Mammary epithelial cell (primary cell): ENCODE measurements around the gene FOXK1.

ENCODE experiments used
- EZH2 ChIP-seq: IDR thresholded peaks from 2 replicates; pipeline ENCODE4 v1.6.1; 2012; ENCODE audit warnings: low read length, inconsistent platforms, borderline replicate concordance
- TF ChIP-seq, protein P1 (sequence below), 2 donors: IDR thresholded peaks in 1 of 2; conservative IDR thresholded peaks in 1 of 2; 2 replicates each; pipeline ENCODE4 v1.5.1; 2011 to 2012; ENCODE audit warnings: inconsistent platforms in 2 of 2, low read length in 2 of 2, mild to moderate bottlenecking in 2 of 2, control low read depth in 1 of 2, low read depth in 1 of 2; ENCODE audit not compliant: insufficient read depth in 1 of 2; ENCODE audit errors: extremely low read depth in 1 of 2

DNA sequence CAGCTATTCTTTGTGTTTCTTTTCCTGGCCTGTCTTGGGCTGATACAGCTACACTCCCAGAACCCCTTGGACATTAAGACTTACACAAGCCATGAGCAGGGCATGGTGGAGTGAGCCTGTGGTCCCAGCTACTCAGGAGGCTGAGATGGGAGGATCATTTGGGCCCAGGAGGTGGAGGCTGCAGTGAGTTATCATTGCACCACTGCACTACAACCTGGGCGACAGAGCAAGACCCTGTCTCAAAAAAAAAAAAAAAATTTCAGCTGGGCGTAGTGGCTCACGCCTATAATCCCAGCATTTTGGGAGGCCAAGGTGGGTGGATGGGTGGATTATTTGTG is 13.6 kb upstream of the FOXK1 start:
- TF ChIP-seq, protein P1, sequence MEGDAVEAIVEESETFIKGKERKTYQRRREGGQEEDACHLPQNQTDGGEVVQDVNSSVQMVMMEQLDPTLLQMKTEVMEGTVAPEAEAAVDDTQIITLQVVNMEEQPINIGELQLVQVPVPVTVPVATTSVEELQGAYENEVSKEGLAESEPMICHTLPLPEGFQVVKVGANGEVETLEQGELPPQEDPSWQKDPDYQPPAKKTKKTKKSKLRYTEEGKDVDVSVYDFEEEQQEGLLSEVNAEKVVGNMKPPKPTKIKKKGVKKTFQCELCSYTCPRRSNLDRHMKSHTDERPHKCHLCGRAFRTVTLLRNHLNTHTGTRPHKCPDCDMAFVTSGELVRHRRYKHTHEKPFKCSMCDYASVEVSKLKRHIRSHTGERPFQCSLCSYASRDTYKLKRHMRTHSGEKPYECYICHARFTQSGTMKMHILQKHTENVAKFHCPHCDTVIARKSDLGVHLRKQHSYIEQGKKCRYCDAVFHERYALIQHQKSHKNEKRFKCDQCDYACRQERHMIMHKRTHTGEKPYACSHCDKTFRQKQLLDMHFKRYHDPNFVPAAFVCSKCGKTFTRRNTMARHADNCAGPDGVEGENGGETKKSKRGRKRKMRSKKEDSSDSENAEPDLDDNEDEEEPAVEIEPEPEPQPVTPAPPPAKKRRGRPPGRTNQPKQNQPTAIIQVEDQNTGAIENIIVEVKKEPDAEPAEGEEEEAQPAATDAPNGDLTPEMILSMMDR (conservative IDR thresholded peaks at IDR 0.05 in 1 of 2, IDR thresholded peaks at IDR 0.05 in 1 of 2; ENCODE audit: extremely low read depth in 1 of 2, insufficient read depth in 1 of 2, low read depth in 1 of 2, low read length in 2 of 2), result no peak
- TF ChIP-seq EZH2, result no peak
